Fibroblast of the aortic adventitia (primary cell): ENCODE results near the gene LCE1A. TPM values are rescaled to one million over a fixed set of nuclear protein-coding genes. Genes with fewer than 3 reads are reported as not detected.

Source experiments
- DNase-seq: peaks from one replicate; pipeline ENCODE4 v3.0.0-alpha.2; 2010; ENCODE audit warnings: low read depth
- H3K4me3 ChIP-seq: 2 replicates; pipeline ENCODE4 v1.5.1; 2011; ENCODE audit warnings: low read depth, mild to moderate bottlenecking, control low read depth, low read length, moderate library complexity
- total RNA-seq: library from RNA; depleted of rRNA; stranded (reverse); fragments of >200 nt; gene quantifications from 2 replicates; pipeline ENCODE4 v1.2.3, GENCODE V29; 2012; ENCODE audit warnings: low replicate concordance
- TF ChIP-seq, protein P1 (sequence below): IDR thresholded peaks from 2 replicates; pipeline ENCODE4 v1.5.1; 2011; ENCODE audit warnings: mild to moderate bottlenecking, low read length, control low read depth, inconsistent platforms; ENCODE audit not compliant: insufficient read depth

LCE1A gene
- total RNA-seq, 1 donor = not detected

DNA sequence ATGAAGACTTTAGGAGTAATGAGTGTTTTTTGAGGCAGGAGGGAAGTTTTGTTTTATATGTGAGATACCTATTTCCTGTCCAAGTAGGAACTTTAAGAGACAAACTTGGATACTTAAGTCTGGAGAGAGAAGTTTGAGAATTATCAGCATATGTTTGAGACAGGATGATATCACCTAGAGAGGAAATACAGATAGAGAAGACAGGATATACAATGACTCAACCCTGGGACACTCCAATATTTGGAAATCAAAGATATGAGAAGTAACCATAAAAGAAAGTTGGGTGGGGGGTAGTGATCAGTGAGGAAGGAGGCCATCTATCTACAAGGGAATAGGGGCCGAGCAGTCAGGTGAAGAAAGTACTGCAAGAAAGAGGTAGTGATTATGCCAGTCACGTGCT is 39.0 kb downstream of the LCE1A start:
- no peak for DNase-seq
- TF ChIP-seq, protein P1, sequence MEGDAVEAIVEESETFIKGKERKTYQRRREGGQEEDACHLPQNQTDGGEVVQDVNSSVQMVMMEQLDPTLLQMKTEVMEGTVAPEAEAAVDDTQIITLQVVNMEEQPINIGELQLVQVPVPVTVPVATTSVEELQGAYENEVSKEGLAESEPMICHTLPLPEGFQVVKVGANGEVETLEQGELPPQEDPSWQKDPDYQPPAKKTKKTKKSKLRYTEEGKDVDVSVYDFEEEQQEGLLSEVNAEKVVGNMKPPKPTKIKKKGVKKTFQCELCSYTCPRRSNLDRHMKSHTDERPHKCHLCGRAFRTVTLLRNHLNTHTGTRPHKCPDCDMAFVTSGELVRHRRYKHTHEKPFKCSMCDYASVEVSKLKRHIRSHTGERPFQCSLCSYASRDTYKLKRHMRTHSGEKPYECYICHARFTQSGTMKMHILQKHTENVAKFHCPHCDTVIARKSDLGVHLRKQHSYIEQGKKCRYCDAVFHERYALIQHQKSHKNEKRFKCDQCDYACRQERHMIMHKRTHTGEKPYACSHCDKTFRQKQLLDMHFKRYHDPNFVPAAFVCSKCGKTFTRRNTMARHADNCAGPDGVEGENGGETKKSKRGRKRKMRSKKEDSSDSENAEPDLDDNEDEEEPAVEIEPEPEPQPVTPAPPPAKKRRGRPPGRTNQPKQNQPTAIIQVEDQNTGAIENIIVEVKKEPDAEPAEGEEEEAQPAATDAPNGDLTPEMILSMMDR = no peak
- H3K4me3 ChIP-seq = no peak overlapping the region

DNA sequence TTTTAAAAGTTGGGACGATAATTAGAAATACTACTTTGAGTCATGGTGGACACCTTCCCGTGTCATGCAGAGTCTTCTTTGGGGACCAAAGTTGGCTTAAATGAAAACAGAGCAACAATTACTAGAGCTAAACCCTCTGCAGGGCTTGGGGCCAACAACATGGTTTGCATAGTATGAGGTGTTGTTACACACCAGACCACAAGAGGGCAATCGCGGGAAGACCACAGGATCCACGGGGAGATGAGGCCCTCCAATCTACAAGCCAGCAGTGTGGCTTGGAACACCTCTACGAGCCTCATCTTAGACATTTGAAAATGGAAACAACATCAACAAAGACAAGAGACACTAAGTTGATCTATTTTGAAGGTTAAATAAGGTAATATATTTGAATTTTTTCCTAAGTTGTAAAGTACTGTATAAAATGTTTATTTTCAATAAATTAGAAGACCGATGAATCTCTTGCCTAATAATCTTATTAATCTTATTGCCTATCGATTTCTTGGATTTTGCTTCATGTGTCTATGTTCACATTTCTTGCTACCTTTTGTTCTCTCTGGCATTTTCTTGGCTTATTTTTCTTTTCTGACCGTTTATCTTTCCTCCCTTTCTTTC is 42.6 kb downstream of the LCE1A start:
- TF ChIP-seq, protein P1 = peak; percentile 85
- H3K4me3 ChIP-seq = no peak overlapping the region
- peak; percentile 69 for DNase-seq

DNA sequence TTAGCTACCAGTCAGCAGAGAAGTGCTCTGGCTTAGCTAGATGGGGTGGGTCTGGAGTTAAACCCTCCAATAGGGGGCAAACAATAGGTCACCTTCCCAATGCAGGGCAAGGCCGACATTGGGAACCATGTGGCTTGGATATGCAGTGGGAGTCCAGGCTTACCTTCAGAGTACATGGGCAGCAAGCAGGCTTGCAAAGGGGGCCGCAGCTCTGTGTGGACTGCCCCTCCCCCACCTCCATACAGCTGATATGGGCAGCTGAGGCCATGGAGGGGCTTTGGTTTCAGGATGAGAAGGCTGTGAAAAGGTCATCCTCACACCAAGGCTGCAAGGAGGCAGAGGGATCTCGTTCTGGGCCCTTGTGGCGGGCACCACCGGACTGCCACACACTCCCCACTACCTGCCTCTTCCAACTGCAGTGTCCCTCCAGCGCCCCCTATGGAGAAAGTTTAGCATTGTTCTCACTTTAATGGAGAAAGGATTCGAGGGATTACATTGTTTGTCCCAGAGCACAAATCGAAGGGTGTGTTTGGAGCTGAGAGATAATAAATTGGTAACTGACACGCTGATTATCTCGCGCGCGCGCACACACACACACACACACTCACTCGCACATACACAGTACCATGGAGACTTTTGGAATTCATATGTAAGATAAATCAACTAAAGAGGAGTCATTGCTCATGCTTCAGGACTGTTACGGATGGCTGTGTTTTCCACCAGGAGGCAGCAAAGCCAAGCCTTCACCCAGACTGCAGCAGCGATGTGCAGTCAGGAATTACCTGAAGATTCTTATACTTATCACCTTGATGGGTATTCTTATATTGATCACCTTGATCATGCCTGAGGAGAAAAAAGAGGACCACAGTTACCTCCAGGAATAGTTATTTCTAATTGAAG is 43.8 kb downstream of the LCE1A start:
- DNase-seq = peak; percentile 31
- H3K4me3 ChIP-seq = no peak overlapping the region
- TF ChIP-seq, protein P1 = peak; percentile 34

DNA sequence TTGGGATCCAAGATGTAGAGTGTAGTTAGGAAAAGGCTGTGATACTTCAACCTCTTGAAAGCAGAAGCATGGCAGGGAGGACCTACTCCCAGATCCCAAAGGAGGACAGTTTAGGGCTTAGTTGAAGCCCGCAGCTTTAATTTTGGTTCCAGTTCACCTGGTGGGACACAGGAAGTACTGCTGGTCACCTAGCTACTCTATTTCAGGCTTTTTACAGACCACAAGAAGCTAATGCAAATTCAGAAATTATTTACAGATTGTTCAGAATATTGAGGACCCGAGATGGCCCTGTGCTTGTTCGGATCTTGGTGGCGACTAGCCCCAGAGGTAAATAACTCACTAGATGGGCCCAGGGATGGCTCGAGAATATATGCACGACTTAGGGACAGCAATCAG is 44.5 kb downstream of the LCE1A start:
- TF ChIP-seq, protein P1 = no peak
- H3K4me3 ChIP-seq = no peak overlapping the region
- no peak for DNase-seq

DNA sequence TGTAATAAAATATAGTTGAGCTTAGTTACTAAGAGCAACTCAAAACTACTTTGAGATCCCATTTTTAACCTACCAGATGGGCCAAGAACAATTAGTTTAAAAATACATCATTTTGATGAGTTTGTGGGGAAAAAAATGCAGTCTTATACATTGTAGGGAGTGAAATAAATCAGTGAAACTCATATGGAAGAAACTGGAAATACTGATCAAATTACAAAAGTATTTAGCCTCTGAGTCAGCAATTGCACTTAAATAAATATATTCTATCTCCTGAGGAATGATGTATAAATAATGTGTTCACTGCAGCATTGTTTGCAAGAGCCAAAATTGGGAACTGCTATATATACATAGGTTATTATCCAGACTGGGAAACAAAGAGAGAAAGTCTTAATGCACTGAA is 46.2 kb downstream of the LCE1A start:
- H3K4me3 ChIP-seq = no peak overlapping the region
- peak; percentile 10 for DNase-seq
- TF ChIP-seq, protein P1 = no peak

DNA sequence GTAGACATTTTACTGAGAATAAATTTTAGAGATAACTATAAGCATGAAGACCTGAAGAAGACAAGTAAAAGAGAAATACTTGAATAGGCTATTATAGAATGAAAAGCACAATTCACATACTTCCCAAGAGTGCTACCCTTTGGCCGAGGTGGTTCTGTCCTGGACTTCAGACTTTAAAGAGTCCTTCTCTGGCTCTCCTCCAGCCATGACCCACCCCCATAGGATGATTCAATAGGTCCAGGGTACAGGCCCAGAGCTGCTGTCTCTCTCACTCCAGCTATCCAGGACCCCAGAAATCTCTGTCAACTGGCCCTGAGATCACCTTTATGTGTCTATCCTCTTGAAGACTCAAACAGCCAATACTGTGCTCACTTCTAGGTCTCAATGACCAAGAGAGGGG is 49.6 kb downstream of the LCE1A start:
- DNase-seq = no peak
- TF ChIP-seq, protein P1 = no peak
- no peak overlapping the region for H3K4me3 ChIP-seq

Other genes with a start within 250 kb of the LCE1A start
- gene LCE3D, start 247.0 kb upstream of the LCE1A start, total RNA-seq = not detected in 2 replicates
- gene LCE3C, start 227.2 kb upstream of the LCE1A start, total RNA-seq = not detected in 2 replicates
- not detected in 2 replicates for gene LCE3B, start 213.7 kb upstream of the LCE1A start, total RNA-seq
- not detected in 2 replicates for gene LCE3A, start 204.4 kb upstream of the LCE1A start, total RNA-seq
- gene LCE2D, start 164.1 kb upstream of the LCE1A start, total RNA-seq = not detected in 2 replicates
- not detected in 2 replicates for gene LCE2C, start 152.2 kb upstream of the LCE1A start, total RNA-seq
- gene LCE2B, start 141.3 kb upstream of the LCE1A start, total RNA-seq = not detected in 2 replicates
- not detected in 2 replicates for gene LCE2A, start 129.1 kb upstream of the LCE1A start, total RNA-seq
- gene LCE4A, start 119.3 kb upstream of the LCE1A start, total RNA-seq = not detected in 2 replicates
- gene KPRP, start 69.4 kb upstream of the LCE1A start, total RNA-seq = not detected in 2 replicates
- not detected in 2 replicates for gene LCE1F, start 52.3 kb upstream of the LCE1A start, total RNA-seq
- gene LCE1E, start 41.2 kb upstream of the LCE1A start, total RNA-seq = not detected in 2 replicates
- not detected in 2 replicates for gene LCE1D, start 30.8 kb upstream of the LCE1A start, total RNA-seq
- gene LCE1C, start 20.8 kb upstream of the LCE1A start, total RNA-seq = not detected in 2 replicates
- gene LCE1B, start 15.5 kb upstream of the LCE1A start, total RNA-seq = not detected in 2 replicates
- not detected in 2 replicates for gene LCE6A, start 15.4 kb downstream of the LCE1A start, total RNA-seq
- gene LCE7A, start 32.5 kb downstream of the LCE1A start, total RNA-seq = not detected in 2 replicates
- gene SMCP, start 50.8 kb downstream of the LCE1A start, total RNA-seq = not detected in 2 replicates
- not detected in 2 replicates for gene IVL, start 81.1 kb downstream of the LCE1A start, total RNA-seq
- not detected in 2 replicates for gene SPRR5, start 119.7 kb downstream of the LCE1A start, total RNA-seq
- gene SPRR4, start 143.2 kb downstream of the LCE1A start, total RNA-seq = not detected in 2 replicates
- gene SPRR1A, start 156.6 kb downstream of the LCE1A start, total RNA-seq = not detected in 2 replicates
- not detected in 2 replicates for gene SPRR3, start 174.3 kb downstream of the LCE1A start, total RNA-seq
- gene SPRR1B, start 203.7 kb downstream of the LCE1A start, total RNA-seq = not detected in 2 replicates
- gene SPRR2D, start 213.6 kb downstream of the LCE1A start, total RNA-seq = not detected in 2 replicates
- not detected in 2 replicates for gene SPRR2A, start 230.0 kb downstream of the LCE1A start, total RNA-seq
- not detected in 2 replicates for gene SPRR2B, start 244.1 kb downstream of the LCE1A start, total RNA-seq